ENCODE measurements around the gene BARX2.

Gene BARX2

GRCh38 chr11:129434641-129435498 lies 59.2 kb downstream of the BARX2 start:
- no peak for TF ChIP-seq GATA3 (IDR thresholded peaks at IDR 0.05; ENCODE audit: low read depth, low read length)
- no peak for TF ChIP-seq GATA2 (IDR thresholded peaks at IDR 0.05; ENCODE audit: low read depth, low read length)

GRCh38 chr11:129435499-129436245 lies 60.0 kb downstream of the BARX2 start:
- no peak for TF ChIP-seq GATA2 (IDR thresholded peaks at IDR 0.05; ENCODE audit: low read depth, low read length)
- TF ChIP-seq GATA3 (IDR thresholded peaks at IDR 0.05; ENCODE audit: low read depth, low read length) = no peak

GRCh38 chr11:129436573-129436972 lies 60.9 kb downstream of the BARX2 start:
- TF ChIP-seq GATA3 (IDR thresholded peaks at IDR 0.05; ENCODE audit: low read depth, low read length) = no peak
- TF ChIP-seq GATA2 (IDR thresholded peaks at IDR 0.05; ENCODE audit: low read depth, low read length) = no peak

GRCh38 chr11:129440028-129440713 lies 64.5 kb downstream of the BARX2 start:
- TF ChIP-seq GATA2 (IDR thresholded peaks at IDR 0.05; ENCODE audit: low read depth, low read length) = no peak
- no peak for TF ChIP-seq GATA3 (IDR thresholded peaks at IDR 0.05; ENCODE audit: low read depth, low read length)

GRCh38 chr11:129442171-129442570 lies 66.5 kb downstream of the BARX2 start:
- TF ChIP-seq GATA2 (IDR thresholded peaks at IDR 0.05; ENCODE audit: low read depth, low read length) (no peak), GATA3 (IDR thresholded peaks at IDR 0.05; ENCODE audit: low read depth, low read length) (no peak)

- no peak for TF ChIP-seq GATA2 (IDR thresholded peaks at IDR 0.05; ENCODE audit: low read depth, low read length)
- no peak for TF ChIP-seq GATA3 (IDR thresholded peaks at IDR 0.05; ENCODE audit: low read depth, low read length)
These were observed 67.6 kb downstream of the BARX2 start for GRCh38 chr11:129443276-129443675.

GRCh38 chr11:129444274-129444673 lies 68.6 kb downstream of the BARX2 start:
- TF ChIP-seq GATA2 (IDR thresholded peaks at IDR 0.05; ENCODE audit: low read depth, low read length) (no peak), GATA3 (IDR thresholded peaks at IDR 0.05; ENCODE audit: low read depth, low read length) (no peak)

- TF ChIP-seq GATA2 (IDR thresholded peaks at IDR 0.05; ENCODE audit: low read depth, low read length) (no peak), GATA3 (IDR thresholded peaks at IDR 0.05; ENCODE audit: low read depth, low read length) (no peak)
These were observed 69.6 kb downstream of the BARX2 start for GRCh38 chr11:129445226-129445625.

- TF ChIP-seq GATA3 (IDR thresholded peaks at IDR 0.05; ENCODE audit: low read depth, low read length) (no peak), GATA2 (IDR thresholded peaks at IDR 0.05; ENCODE audit: low read depth, low read length) (no peak)
These were observed 70.9 kb downstream of the BARX2 start for GRCh38 chr11:129446572-129446971.

GRCh38 chr11:129447654-129448239 lies 72.1 kb downstream of the BARX2 start:
- TF ChIP-seq GATA2 (IDR thresholded peaks at IDR 0.05; ENCODE audit: low read depth, low read length) = no peak
- TF ChIP-seq GATA3 (IDR thresholded peaks at IDR 0.05; ENCODE audit: low read depth, low read length) = no peak

- TF ChIP-seq GATA2 (IDR thresholded peaks at IDR 0.05; ENCODE audit: low read depth, low read length) (no peak), GATA3 (IDR thresholded peaks at IDR 0.05; ENCODE audit: low read depth, low read length) (no peak)
These were observed 75.9 kb downstream of the BARX2 start for GRCh38 chr11:129451524-129451923.

GRCh38 chr11:129453293-129453721 lies 77.7 kb downstream of the BARX2 start:
- TF ChIP-seq GATA2 (IDR thresholded peaks at IDR 0.05; ENCODE audit: low read depth, low read length) (no peak), GATA3 (IDR thresholded peaks at IDR 0.05; ENCODE audit: low read depth, low read length) (no peak)

GRCh38 chr11:129455101-129455500 lies 79.5 kb downstream of the BARX2 start:
- no peak for TF ChIP-seq GATA3 (IDR thresholded peaks at IDR 0.05; ENCODE audit: low read depth, low read length)
- no peak for TF ChIP-seq GATA2 (IDR thresholded peaks at IDR 0.05; ENCODE audit: low read depth, low read length)

Measured in SH-SY5Y (cell line).